ENCODE data around the gene NCDN.

Gene NCDN

DNA sequence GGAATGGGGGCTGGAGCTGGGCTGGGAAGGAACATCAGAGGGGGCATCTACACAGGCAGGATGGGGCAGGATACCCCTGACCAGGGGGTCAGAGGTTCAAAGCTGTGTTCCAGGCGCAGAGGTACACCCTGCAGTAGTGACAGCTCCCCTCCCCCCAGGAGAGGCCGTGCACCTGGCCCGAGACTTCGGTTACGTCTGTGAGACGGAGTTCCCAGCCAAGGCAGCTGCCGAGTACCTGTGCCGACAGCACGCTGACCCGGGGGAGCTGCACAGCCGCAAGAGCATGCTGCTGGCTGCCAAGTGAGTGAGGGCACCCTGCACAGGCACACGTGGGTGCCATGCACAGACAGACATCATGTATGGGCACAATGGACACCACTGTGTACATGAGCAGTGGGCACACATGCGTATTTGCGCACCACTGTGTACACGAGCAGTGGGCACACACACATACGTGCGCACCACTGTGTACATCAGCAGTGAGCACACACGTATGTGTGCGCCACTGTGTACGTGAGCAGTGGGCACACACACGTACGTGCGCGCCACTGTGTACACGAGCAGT lies 33.0 kb downstream of the NCDN start:
- no peak for ATAC-seq
- DNase-seq, result no peak

DNA sequence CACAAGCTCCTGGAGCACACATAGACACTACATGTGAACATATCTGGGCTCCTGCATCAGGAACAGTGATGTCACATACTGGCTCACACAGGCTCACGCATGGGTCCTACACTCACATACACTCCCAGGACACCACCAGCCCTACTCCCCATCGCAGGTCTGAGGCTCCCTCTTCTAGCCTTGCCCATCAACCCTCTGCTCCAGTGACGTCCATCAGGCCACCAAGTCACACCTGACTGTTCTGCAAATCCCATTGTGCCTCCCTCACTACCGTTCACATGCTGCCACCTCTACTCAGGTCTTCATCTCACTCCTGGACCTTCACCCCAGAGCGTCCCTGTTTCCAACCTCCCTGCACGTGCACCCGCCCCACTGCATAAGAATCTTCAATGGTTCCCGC lies 33.6 kb downstream of the NCDN start:
- no peak for ATAC-seq
- no peak for DNase-seq

DNA sequence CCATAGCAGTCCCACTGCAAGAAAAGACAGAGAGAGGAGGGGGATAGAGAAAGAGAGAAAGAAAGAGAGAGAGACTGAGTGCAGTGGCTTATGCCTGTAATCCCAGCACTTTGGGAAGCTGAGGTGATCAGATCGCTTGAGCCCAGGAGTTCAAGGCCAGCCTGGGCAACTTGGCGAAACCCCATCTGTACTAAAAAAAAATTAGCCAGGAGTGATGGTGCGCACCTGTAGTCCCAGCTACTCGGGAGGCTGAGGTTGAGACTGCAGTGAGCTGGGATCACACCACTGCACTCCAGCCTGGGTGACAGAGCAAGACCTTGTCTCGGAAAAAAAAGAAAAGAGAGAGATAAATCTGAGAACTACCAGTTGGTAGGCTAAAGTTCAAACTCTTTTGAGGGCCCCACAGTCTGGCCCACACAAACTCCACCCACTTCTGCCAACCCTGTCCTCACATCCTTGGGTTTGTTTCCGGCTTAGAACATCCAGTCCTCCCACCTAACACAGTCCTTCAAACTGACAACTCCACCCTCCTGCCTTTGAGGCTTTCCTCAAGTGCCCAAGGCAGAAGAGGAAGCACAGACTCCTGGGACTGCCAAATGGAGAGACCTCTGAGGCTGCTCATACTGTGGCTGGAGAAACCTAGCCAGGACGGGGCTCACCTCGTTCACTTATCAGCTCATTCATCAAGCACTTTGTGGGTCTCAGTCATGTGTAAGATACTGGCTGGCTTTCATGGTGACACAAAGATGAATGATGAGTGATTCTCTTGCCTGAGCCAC lies 35.6 kb downstream of the NCDN start:
- peak; percentile 45 for ATAC-seq
- no peak for DNase-seq

DNA sequence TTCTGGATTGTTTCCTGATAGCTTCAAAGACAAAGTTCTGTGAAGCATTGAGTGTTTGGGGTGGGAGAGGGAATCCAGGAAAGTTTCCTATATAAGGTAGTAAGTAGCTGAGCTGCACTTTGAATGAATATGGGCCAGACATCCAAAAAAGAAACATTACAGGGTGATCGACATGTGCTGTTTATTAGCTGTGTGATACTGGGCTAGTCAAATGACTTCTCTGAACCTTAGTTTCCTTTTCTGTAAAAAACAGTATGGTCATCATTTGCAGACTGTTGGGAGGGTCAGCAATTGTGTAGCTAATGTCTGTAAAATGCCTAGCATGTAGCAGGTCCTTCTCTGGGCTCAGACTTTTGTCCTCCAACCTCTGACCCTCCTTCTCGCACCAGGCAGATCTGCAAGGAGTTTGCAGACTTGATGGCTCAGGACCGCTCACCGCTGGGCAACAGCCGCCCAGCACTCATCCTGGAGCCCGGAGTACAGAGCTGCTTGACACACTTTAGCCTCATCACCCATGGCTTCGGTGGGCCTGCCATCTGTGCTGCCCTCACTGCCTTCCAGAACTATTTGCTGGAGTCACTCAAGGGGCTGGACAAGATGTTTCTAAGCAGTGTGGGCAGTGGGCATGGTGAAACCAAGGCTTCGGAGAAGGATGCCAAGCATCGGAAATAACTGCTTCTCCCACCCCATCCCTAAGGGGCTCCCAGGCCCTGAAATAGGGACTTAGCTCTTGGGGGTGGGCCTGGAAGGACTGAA lies 36.6 kb downstream of the NCDN start:
- no peak for ATAC-seq
- no peak for DNase-seq

DNA sequence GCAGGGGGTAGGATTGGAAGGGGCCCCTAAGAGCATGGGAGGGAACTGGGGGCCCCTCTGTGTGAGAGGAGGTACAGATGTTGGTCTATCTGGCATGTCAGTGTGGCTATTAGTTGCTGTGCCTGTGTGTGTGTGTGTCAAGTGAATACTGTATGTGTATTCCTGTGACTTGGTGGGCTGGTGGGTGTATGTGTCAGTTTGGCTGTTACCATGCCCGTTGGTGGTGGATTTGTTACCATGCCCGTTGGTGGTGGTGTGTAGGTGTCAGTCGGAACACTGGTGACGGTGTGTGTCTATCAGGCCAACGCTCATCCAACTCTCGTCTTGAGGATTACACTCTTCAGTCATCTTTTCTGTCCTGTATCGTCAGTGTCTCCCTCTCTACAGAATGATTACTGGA lies 38.1 kb downstream of the NCDN start:
- ATAC-seq (no peak), DNase-seq (no peak)

DNA sequence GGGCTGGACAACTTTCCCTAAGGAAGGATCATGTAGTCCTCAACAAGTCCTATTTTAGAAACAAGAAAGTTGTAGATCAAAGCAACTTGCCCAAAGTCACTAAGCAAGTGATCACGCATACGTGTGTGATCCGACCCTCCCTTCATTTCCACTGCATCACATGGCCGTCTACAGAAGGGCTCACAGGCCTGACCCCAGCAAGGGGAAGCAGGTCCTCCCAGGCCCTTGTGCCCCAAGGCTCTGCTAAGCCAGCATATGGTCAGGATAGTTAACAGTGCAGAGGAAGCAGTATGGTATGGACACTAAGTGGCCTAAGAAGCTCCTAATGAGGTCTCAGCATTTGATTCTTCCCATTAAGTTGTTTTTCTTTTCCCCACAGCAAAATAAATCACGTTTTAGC lies 40.3 kb downstream of the NCDN start:
- ATAC-seq (no peak), DNase-seq (no peak)

DNA sequence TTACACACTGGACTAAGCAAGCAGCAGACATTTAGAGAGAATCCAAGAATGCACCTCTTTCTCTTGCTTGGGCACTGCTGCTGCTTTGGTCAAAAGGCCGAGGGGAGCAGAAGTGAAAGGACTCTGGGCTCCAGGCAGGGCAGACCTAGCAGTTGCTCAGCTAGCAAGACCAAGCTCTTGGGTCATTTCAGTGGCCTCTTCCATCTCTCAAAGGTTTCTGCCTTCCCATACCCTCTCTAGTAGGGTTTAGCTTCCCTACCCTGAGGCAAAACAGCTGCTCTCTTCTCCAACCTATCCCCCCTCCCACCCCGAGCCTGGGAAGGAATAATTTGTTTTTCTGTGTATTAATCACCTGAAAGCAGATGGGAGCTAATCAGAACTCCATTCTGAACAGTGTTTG lies 41.3 kb downstream of the NCDN start:
- no peak for DNase-seq
- no peak for ATAC-seq

DNA sequence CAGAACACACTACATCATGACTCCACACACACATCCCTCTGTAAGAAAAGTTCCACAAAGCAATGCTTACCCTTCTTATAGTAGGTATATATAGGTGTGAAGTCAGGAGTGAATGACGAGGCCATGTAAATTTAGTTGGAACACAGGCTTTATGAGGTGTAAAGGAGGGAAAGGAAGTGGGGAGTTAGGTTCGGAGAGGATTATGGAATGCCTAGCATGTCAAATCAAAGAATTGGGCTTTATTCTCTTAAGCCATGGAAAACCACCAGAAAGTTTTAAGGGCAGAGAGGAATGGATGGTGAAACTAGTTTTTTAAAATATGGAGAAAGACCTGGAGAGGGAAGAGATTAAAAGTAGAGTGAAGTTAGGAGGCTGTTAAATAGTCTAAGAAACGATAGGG lies 41.8 kb downstream of the NCDN start:
- DNase-seq, result no peak
- ATAC-seq, result no peak

DNA sequence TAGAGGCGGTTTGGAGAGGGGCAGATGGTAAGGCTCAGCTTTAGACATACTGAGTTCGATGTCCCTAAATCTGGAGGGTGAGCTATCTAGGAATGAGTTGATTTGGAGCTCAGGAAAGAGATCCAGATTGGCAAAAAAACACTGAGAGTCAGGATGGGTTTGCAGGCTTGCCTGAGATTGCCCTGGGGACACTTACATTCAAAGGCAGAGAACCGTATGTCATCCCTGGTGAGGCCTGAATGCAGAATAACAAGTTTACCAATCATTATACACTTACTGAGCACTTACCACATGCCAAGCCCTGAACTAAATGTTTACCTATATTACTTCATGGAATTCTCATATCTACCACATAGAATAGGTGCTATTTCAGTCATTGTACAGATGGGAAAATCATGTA lies 43.0 kb downstream of the NCDN start:
- no peak for DNase-seq
- no peak for ATAC-seq

DNA sequence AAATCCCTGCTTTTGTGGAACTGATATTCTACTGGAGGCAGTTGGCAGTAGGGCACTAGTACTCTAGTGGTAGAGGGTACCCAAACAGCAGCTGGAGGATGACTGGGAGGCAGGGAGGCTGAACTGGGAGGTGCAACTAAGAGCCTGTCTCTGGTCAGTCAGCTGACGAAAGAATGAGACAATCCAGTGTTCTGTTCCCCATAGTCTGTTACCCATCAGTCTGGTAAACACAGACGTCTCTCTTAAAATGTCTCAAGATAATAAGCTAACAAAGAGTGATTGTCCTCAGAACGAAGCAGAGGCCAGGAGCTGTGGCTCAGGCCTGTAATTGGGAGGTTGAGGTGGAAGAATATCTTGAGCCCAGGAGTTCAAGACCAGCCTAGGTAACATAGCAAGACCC lies 45.9 kb downstream of the NCDN start:
- ATAC-seq (no peak), DNase-seq (no peak)

DNA sequence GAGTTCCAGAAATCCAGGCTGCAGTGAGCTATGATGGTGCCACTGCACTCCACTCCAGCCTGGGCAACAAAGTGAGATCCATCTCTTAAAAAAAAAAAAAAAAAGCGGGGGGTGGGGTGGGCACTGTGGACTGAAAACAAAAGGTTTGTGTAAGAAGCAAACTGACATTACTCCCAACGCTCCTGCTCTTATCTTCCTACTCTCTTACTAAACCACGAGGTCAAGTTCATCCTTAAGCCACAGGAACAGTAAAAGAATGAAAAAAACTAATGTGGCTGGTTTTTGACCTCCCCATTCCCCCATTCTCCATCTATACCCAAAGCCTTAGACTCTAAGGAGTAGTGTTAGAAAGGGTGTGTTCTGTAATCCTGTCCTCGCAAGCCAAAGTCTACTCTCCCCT lies 46.3 kb downstream of the NCDN start:
- no peak for ATAC-seq
- DNase-seq, result no peak

DNA sequence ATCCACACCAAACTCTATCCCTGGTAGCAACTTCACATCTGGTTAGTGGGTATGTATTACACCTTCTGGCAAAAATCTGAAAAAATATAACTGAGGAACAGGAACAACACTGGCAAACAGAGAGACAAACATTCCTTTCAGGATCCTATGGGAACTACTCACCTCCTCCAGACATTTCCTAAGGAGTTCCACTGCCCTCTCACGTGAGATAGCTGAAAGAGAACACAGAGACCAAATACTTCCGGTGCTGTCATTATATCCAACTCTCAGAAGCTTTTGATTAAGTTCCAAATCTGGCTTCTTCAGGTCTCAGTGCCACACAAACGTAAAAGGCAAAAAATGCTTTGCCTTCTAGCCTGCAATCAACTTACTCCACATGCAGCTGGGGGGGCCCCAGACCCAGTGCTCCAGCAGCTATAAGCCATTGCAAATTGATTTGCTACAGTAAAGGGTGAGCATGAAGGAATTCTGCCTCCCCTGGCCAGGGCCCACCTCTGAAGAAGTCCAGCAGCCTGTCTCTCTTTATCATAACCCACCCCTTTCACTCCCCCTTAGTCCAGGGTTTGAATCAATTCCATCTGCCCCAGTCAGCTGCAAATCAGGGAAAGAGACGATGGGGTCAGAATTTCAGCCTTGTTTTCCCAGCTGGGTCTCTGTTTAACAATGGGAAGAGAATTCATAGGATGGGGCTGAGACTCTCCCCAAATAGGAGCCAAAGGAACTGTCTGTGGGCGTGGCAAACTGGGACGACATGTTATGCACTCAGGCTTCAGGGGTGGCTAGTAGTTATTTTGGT lies 47.7 kb downstream of the NCDN start:
- DNase-seq, result no peak
- ATAC-seq, result no peak

DNA sequence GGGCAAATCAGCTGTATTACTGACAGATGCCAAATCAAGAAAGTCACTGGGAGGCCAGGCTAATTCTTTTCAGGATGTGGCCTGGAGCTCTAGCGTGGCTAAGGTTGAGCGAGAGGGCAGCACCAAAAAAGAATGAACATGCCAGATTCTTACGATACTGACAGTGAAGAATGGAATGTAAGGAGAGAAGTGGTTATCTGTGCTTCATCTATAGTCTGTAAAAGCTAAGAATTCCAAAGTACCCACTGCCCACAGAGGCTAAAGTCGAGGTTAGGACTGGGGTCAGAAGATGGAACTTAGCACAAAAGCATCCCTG lies 48.2 kb downstream of the NCDN start:
- DNase-seq (no peak), ATAC-seq (no peak)

DNA sequence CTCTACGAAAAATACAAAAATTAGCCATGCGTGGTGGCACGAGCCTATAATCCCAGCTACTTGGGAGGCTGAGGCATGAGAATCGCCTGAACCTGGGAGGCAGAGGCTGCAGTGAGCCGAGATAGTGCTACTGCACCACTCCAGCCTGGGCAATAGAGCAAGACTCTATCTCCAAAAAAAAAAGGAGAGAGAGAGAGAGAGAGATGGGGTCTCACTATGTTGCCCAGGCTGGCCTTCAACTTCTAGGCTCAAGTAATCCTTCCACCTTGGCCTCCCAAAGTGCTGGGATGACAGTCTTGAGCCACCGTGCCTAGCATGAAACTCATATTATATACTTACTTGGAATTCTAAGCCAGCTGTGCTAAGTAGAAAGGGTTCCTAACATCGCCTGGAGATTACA lies 54.1 kb downstream of the NCDN start:
- DNase-seq, result no peak
- ATAC-seq, result no peak

DNA sequence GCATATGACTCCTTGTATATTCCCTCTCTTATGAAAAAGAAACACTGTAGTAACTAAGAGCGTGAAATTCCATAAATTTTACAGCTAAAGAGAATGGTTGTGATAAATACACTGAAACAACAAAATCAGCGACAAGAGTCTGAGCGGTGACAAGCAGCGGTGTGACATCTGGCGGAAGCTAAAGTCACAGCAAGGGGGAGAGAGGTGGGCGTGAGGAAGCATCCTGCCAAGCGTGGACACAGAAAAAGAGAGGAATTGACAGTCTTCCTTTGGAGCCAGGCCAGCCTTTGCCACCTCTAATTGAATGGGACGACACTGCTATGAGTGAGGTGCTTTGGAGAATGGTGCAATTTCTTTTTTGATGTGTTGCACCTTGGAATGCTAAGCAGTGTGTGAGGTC lies 57.8 kb downstream of the NCDN start:
- ATAC-seq (no peak), DNase-seq (no peak)

Data from stimulated activated naive CD8-positive, alpha-beta T cell treated with anti-CD3 and anti-CD28 coated beads, Interleukin-15, Interleukin-2, amounts not matched to agents 100 U/mL and 50 U/mL, for 24 hours (primary cell).